B cell (primary cell): Measurements from ENCODE around the gene GALNT4.

ENCODE experiments used
- EZH2 ChIP-seq: IDR thresholded peaks from 2 replicates; pipeline ENCODE4 v1.6.1; 2012; ENCODE audit warnings: borderline replicate concordance, low read depth, mild to moderate bottlenecking, moderate library complexity, low read length; ENCODE audit not compliant: insufficient read depth, poor library complexity, severe bottlenecking
- TF ChIP-seq, protein P1 (sequence below): fragments of 200-600 bp; IDR thresholded peaks from one replicate; pipeline ENCODE4 v1.8.0; 2022; ENCODE audit warnings: antibody characterized with exemption, mild to moderate bottlenecking

DNA sequence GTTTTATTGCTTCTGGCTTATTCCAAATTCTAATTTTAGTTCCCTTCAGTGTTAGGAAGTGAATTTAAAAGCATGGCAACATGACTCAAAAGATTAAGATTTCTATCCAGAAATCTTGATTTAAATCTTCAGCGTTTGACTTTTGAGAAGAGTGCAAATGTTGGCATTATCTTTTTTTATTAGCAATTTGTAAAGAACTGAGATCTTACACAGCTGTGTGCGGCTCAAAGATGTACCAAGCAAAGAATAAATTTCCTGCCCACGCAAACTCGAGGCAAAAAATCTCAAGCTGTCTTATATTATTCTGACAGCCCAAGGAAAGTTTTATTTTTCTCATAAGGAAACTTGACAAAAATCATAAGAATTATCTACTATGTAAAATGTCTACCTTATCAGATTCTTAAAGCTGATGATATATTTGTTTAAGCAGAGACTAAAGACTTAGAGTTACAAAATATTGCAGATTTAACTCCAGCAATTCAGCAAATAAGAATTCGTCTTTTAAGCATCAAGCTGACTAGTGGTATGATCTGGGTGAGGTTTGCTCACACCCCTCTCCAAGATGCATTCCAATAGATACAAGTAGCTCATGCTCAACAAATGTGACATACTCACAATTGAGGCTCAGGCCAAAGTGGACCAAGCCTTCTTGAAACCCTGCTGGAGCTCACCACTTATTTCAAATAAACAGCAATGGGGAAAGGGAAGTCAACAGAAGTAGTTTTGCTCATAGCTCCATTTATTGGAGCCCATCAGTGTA is 48.6 kb upstream of the GALNT4 start:
- TF ChIP-seq, protein P1, sequence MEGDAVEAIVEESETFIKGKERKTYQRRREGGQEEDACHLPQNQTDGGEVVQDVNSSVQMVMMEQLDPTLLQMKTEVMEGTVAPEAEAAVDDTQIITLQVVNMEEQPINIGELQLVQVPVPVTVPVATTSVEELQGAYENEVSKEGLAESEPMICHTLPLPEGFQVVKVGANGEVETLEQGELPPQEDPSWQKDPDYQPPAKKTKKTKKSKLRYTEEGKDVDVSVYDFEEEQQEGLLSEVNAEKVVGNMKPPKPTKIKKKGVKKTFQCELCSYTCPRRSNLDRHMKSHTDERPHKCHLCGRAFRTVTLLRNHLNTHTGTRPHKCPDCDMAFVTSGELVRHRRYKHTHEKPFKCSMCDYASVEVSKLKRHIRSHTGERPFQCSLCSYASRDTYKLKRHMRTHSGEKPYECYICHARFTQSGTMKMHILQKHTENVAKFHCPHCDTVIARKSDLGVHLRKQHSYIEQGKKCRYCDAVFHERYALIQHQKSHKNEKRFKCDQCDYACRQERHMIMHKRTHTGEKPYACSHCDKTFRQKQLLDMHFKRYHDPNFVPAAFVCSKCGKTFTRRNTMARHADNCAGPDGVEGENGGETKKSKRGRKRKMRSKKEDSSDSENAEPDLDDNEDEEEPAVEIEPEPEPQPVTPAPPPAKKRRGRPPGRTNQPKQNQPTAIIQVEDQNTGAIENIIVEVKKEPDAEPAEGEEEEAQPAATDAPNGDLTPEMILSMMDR = no peak
- TF ChIP-seq EZH2 = no peak
